ENCODE results near the gene SYNGR3. TPM values are rescaled to one million over a fixed set of nuclear protein-coding genes. Genes with fewer than 3 reads are reported as not detected.
A peak's percentile ranks its signal among the peaks of the same experiment; 100 is the strongest.

Gene SYNGR3
- total RNA-seq, 1 experiment from 2014 or later, result 15.2 TPM

DNA sequence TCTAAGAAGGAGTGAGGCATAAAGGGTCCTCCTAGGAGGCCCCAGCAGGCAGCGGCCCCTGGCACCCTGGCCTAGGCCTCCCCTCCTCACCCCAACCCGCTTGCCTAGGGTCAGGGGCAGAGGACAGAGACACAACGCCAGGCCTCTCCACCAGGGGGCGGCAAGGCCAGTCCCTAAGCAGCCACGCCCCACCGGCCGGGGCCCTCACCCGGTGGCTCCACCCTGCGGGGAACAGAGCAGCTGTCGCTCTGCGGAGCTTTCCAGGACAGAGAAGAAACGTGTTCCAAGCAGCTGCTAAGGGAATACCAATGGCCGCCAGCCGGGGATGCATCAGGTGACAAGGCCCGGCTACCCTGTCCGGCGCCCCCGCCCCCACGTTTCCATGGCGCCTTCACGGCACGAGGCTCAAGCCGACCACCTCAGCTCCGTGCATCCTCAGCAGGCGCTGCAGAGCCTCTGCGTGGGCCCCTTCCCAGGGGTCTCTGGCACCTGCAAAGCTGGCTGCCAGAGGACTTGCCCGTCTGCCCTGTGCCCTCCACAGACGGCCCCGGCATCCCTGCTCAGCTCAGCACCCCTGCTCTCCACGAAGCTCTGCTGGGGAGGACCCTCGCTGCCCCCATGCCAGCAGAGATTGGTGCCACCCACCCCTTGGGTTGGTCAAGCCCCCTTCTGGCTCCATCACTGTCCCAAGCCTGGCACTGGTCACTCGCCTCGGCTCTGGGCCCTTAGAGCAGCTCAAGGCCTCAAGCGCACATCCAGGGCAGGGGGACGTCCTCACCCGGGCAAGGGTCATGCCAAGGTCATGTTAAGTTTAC lies 14.3 kb downstream of the SYNGR3 start:
- DNase-seq (ENCODE audit: low read depth, low spot score), result no peak
- intact Hi-C loops (cut with micrococcal nuclease; ENCODE audit: unreplicated experiment), result no loop called here
- POLR2A ChIA-PET, result no interaction called here
- no peaks in the 10 kb centered on the region for H3K9me3 ChIP-seq (ENCODE audit: control insufficient read depth, insufficient read depth, low read depth, low read length)
- H3K36me3 ChIP-seq (ENCODE audit: control insufficient read depth, insufficient read depth, low read length), result peaks cover 6% of the 10 kb centered on the region; the same call in 1 of the 2 replicates
- TF ChIP-seq TCF7L2 (IDR thresholded peaks at IDR 0.05; ENCODE audit: low read depth, low read length) (no peak), SIN3A (IDR thresholded peaks at IDR 0.05; ENCODE audit: borderline replicate concordance, insufficient read depth, low read depth, low read length) (peak; percentile 55; the same call in 1 of the 2 replicates), CTCF (IDR thresholded peaks at IDR 0.05) (peak; percentile 99), POLR2AphosphoS5 (IDR thresholded peaks at IDR 0.05; ENCODE audit: low read depth, low read length) (peak; percentile 44; the same call in 1 of the 2 replicates), REST (IDR thresholded peaks at IDR 0.05; ENCODE audit: insufficient read depth in 1 of 2, low read depth in 2 of 2, low read length in 1 of 2) (no peak)
- in situ Hi-C loops (cut with HindIII; ENCODE audit: low pct_unique_long_range_greater_than_20kb, low sequenced_read_pairs), result no loop called here
- H3K4me3 ChIP-seq (ENCODE audit: low read depth in 2 of 2, low read length in 2 of 2), result no peak overlapping the region
- H3K27ac ChIP-seq (ENCODE audit: low read length), result peak overlapping the region; percentile 65
- peaks cover 43% of the 10 kb centered on the region for H3K4me1 ChIP-seq (ENCODE audit: control insufficient read depth, insufficient read depth, low read length)
- no peaks in the 10 kb centered on the region for H3K27me3 ChIP-seq (ENCODE audit: control insufficient read depth, insufficient read depth, low read length)
- BruUV-seq (replicated peaks), result no TSS peak
- CTCF ChIA-PET, result interaction anchor here (0.5 to 1.0 kb wide), 6 partner anchors 19 to 215 kb away, joined by 3 to 5 read pairs (median 3); no protein-coding TSS in a partner anchor
- ATAC-seq, result peak; percentile 89

GRCh38 chr16:2004795-2005517 lies 15.2 kb downstream of the SYNGR3 start:
- Histone ChIP-seq H3K9me3 (ENCODE audit: control insufficient read depth, insufficient read depth, low read depth, low read length) (no peaks in the 10 kb centered on the region), H3K4me1 (ENCODE audit: control insufficient read depth, insufficient read depth, low read length) (peaks cover 43% of the 10 kb centered on the region), H3K36me3 (ENCODE audit: control insufficient read depth, insufficient read depth, low read length) (peaks cover 6% of the 10 kb centered on the region; the same call in 1 of the 2 replicates), H3K27ac (ENCODE audit: low read length) (peak overlapping the region; percentile 65), H3K4me3 (ENCODE audit: low read depth in 2 of 2, low read length in 2 of 2) (no peak overlapping the region), H3K27me3 (ENCODE audit: control insufficient read depth, insufficient read depth, low read length) (no peaks in the 10 kb centered on the region)
- no TSS peak for BruUV-seq (replicated peaks)
- intact Hi-C loops (cut with micrococcal nuclease; ENCODE audit: unreplicated experiment), result no loop called here
- in situ Hi-C loops (cut with HindIII; ENCODE audit: low pct_unique_long_range_greater_than_20kb, low sequenced_read_pairs), result no loop called here
- TF ChIP-seq CTCF (IDR thresholded peaks at IDR 0.05) (no peak), SIN3A (IDR thresholded peaks at IDR 0.05; ENCODE audit: borderline replicate concordance, insufficient read depth, low read depth, low read length) (no peak), POLR2AphosphoS5 (IDR thresholded peaks at IDR 0.05; ENCODE audit: low read depth, low read length) (no peak), TCF7L2 (IDR thresholded peaks at IDR 0.05; ENCODE audit: low read depth, low read length) (no peak), REST (IDR thresholded peaks at IDR 0.05; ENCODE audit: insufficient read depth in 1 of 2, low read depth in 2 of 2, low read length in 1 of 2) (no peak)
- CTCF ChIA-PET, result interaction anchor here (1.0 kb wide), 1 partner anchor 27 kb away, joined by 3 read pairs; no protein-coding TSS in a partner anchor
- POLR2A ChIA-PET, result no interaction called here
- DNase-seq (ENCODE audit: low read depth, low spot score), result no peak
- peak; percentile 2; the same call in 1 of the 2 replicates for ATAC-seq
